H9 (cell line): Measurements from ENCODE around the gene ZNF524. TPM values are rescaled to one million over a fixed set of nuclear protein-coding genes. Genes with fewer than 3 reads are reported as not detected.

ENCODE experiments used
- DNase-seq: peaks from one replicate; pipeline ENCODE4 v3.0.0-alpha.2; 2017
- H2AFZ ChIP-seq: one replicate; pipeline ENCODE4 v1.6.1; 2013; ENCODE audit warnings: mild to moderate bottlenecking, low read length, control low read depth, moderate library complexity
- H2AK5ac ChIP-seq: 2 replicates; pipeline ENCODE4 v1.6.1; 2013; ENCODE audit warnings: low read length, control low read depth, mixed read lengths; ENCODE audit not compliant: insufficient read length
- H2BK120ac ChIP-seq: one replicate; pipeline ENCODE4 v1.6.1; 2013; ENCODE audit warnings: low read depth, mild to moderate bottlenecking, low read length, control low read depth, inconsistent platforms; ENCODE audit not compliant: poor library complexity, severe bottlenecking
- H2BK12ac ChIP-seq: 2 replicates; pipeline ENCODE4 v1.6.1; 2013; ENCODE audit warnings: low read length, control low read depth, mixed read lengths, low read depth; ENCODE audit not compliant: insufficient read length
- H2BK15ac ChIP-seq: 2 replicates; pipeline ENCODE4 v1.6.1; 2013; ENCODE audit warnings: low read depth, low read length, control low read depth
- H2BK20ac ChIP-seq: one replicate; pipeline ENCODE4 v1.6.1; 2013; ENCODE audit warnings: low read depth, mild to moderate bottlenecking, low read length, control low read depth, inconsistent platforms; ENCODE audit not compliant: poor library complexity, severe bottlenecking
- H2BK5ac ChIP-seq: 2 replicates; pipeline ENCODE4 v1.6.1; 2013; ENCODE audit warnings: low read length, control low read depth, mixed read lengths; ENCODE audit not compliant: insufficient read length
- H3K14ac ChIP-seq: 2 replicates; pipeline ENCODE4 v1.6.1; 2013; ENCODE audit warnings: low read length, control low read depth; ENCODE audit not compliant: insufficient read depth
- H3K18ac ChIP-seq: 2 replicates; pipeline ENCODE4 v1.6.1; 2013; ENCODE audit warnings: low read depth, mild to moderate bottlenecking, mixed read lengths, low read length, control low read depth; ENCODE audit not compliant: insufficient read length
- H3K23ac ChIP-seq: 2 replicates; pipeline ENCODE4 v1.6.1; 2013; ENCODE audit warnings: low read length, control low read depth, mixed read lengths, low read depth; ENCODE audit not compliant: insufficient read length
- H3K23me2 ChIP-seq: 2 replicates; pipeline ENCODE4 v1.6.1; 2013; ENCODE audit warnings: low read depth, mild to moderate bottlenecking, mixed read lengths, low read length, control low read depth; ENCODE audit not compliant: insufficient read length, poor library complexity, severe bottlenecking
- H3K27ac ChIP-seq: 2 replicates; pipeline ENCODE4 v1.5.1; 2013; ENCODE audit warnings: low read length, control low read depth, mixed read lengths, low read depth; ENCODE audit not compliant: insufficient read length
- H3K27me3 ChIP-seq: 2 replicates; pipeline ENCODE4 v1.6.1; 2013; ENCODE audit warnings: low read length, control low read depth, inconsistent platforms; ENCODE audit not compliant: insufficient read depth
- H3K4ac ChIP-seq: 2 replicates; pipeline ENCODE4 v1.6.1; 2013; ENCODE audit warnings: low read depth, mild to moderate bottlenecking, control low read depth, inconsistent platforms, low read length, moderate library complexity
- H3K4me1 ChIP-seq: 2 replicates; pipeline ENCODE4 v1.6.1; 2013; ENCODE audit warnings: low read length, control low read depth, inconsistent platforms; ENCODE audit not compliant: insufficient read depth
- H3K4me2 ChIP-seq: 2 replicates; pipeline ENCODE4 v1.6.1; 2013; ENCODE audit warnings: low read length, control low read depth, mixed read lengths; ENCODE audit not compliant: insufficient read length, insufficient read depth
- H3K56ac ChIP-seq: 2 replicates; pipeline ENCODE4 v1.6.1; 2013; ENCODE audit warnings: low read depth, mild to moderate bottlenecking, mixed read lengths, low read length, control low read depth; ENCODE audit not compliant: insufficient read length
- H3K79me1 ChIP-seq: 2 replicates; pipeline ENCODE4 v1.6.1; 2013; ENCODE audit warnings: low read depth, mild to moderate bottlenecking, moderate library complexity, low read length, control low read depth, inconsistent platforms; ENCODE audit not compliant: insufficient read depth, poor library complexity, severe bottlenecking
- H3K79me2 ChIP-seq: 2 replicates; pipeline ENCODE4 v1.6.1; 2013; ENCODE audit warnings: low read length, control low read depth, inconsistent platforms; ENCODE audit not compliant: insufficient read depth
- H3K9ac ChIP-seq: 2 replicates; pipeline ENCODE4 v1.6.1; 2013; ENCODE audit warnings: low read length, control low read depth, mixed read lengths; ENCODE audit not compliant: insufficient read length; ENCODE audit errors: extremely low read depth
- H3K9me3 ChIP-seq: one replicate; pipeline ENCODE4 v1.6.1; 2013; ENCODE audit warnings: low read depth, low read length, inconsistent platforms; ENCODE audit not compliant: control insufficient read depth
- H3T11ph ChIP-seq: one replicate; pipeline ENCODE4 v1.6.1; 2013; ENCODE audit warnings: mild to moderate bottlenecking, low read length, control low read depth, inconsistent platforms
- H4K20me1 ChIP-seq: one replicate; pipeline ENCODE4 v1.6.1; 2013; ENCODE audit not compliant: control insufficient read depth, insufficient read length, insufficient read depth
- H4K5ac ChIP-seq: 2 replicates; pipeline ENCODE4 v1.6.1; 2013; ENCODE audit warnings: low read depth, mild to moderate bottlenecking, mixed read lengths, low read length, control low read depth; ENCODE audit not compliant: insufficient read length
- H4K8ac ChIP-seq: replicated peaks from 2 replicates; pipeline ENCODE4 v1.6.1; 2013; ENCODE audit warnings: low read length, control low read depth, mixed read lengths, low read depth; ENCODE audit not compliant: insufficient read length
- H4K91ac ChIP-seq: 2 replicates; pipeline ENCODE4 v1.6.1; 2013; ENCODE audit warnings: low read depth, mild to moderate bottlenecking, moderate library complexity, mixed read lengths, low read length, control low read depth; ENCODE audit not compliant: insufficient read length
- H3K27ac Mint-ChIP-seq, 3 experiments: 2 replicates in 2 of 3; 3 replicates in 1 of 3; pipeline ENCODE4 v1.8.0; 2020 to 2021; ENCODE audit warnings: mixed read lengths in 3 of 3, mild to moderate bottlenecking in 1 of 3, moderate library complexity in 1 of 3
- H3K27me3 Mint-ChIP-seq: 2 replicates; pipeline ENCODE4 v1.8.0; 2021; ENCODE audit warnings: low read depth, mild to moderate bottlenecking, moderate library complexity, mixed read lengths
- H3K36me3 Mint-ChIP-seq, 3 experiments: 2 replicates in 2 of 3; 3 replicates in 1 of 3; pipeline ENCODE4 v1.8.0; 2020 to 2021; ENCODE audit warnings: low read depth in 3 of 3, mixed read lengths in 3 of 3; ENCODE audit not compliant: insufficient read depth in 1 of 3
- H3K4me1 Mint-ChIP-seq, 2 experiments: 2 replicates each; pipeline ENCODE4 v1.8.0; 2020; ENCODE audit warnings: mixed read lengths in 2 of 2
- H3K4me3 Mint-ChIP-seq, 2 experiments: 2 replicates in 1 of 2; 3 replicates in 1 of 2; pipeline ENCODE4 v1.8.0; 2020 to 2021; ENCODE audit warnings: mild to moderate bottlenecking in 2 of 2, mixed read lengths in 2 of 2, moderate library complexity in 1 of 2
- H3K9me3 Mint-ChIP-seq, 2 experiments: 2 replicates in 1 of 2; 3 replicates in 1 of 2; pipeline ENCODE4 v1.8.0; 2020; ENCODE audit warnings: mild to moderate bottlenecking in 2 of 2, mixed read lengths in 2 of 2, moderate library complexity in 1 of 2
- WGBS: extraction: QIAGEN DNeasy Blood & Tissue Kit; methylation state at CpG from one replicate; pipeline ENCODE4 v1.1.7; 2013; ENCODE audit warnings: missing lambda C conversion rate, low lambda C conversion rate, mixed read lengths; ENCODE audit not compliant: insufficient read length; ENCODE audit errors: extremely low coverage; 5-methylcytosine and 5-hydroxymethylcytosine counted together
- total RNA-seq: library from RNA; stranded (reverse); gene quantifications from 2 replicates; pipeline ENCODE4 v1.2.1, GENCODE V29; 2021
- TF ChIP-seq, protein P1 (sequence below): fragments of 200-600 bp; sonication (generic); conservative IDR thresholded peaks from 3 replicates; pipeline ENCODE4 v1.8.0; 2021; ENCODE audit warnings: antibody characterized with exemption, mild to moderate bottlenecking

ZNF524 gene
- total RNA-seq, 1 experiment from 2014 or later, result 3.0 TPM

DNA sequence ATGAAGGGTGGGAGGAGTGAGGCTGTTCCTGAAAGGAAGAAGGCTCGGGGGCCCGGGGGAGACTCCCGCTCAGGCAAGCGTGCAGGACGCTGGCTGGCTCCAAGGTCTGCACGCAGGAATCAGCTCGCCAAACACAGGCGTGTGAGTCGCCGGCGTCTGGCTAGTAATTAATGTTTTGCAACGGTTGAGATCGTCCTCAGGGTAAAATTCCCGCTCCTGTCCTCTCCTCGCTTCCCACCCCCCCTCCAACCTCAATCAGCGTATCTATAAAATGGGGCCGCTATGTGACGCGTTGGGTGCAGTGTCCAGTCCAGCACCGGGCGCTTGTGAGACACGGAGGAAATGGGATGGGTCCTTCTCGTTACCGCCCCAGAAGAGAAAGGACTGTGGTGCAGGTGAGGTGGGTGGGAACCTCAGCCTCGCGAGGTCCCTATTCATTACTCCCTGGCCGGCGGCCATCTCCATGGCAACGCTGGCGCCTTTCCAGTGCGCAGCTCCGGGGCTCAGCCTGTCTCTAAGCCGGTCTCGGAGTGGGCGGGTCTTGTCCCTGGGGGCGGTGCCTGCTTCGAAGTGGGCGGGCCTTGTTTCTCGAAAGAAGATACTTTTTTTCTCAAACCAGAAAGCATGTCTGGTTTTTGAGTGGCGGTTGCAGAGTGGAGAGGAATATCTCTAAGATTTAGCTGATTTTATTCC is 13.0 kb upstream of the ZNF524 start:
- Mint-ChIP-seq H3K4me3 (peak overlapping the region; percentile 68 to 89), H3K36me3 (peaks cover 0 to 3% (median 0%) of the 10 kb centered on the region in 3 experiments; a peak in 1 of 7 replicates), H3K9me3 (no peaks in the 10 kb centered on the region; a peak in 1 of 5 replicates), H3K4me1 (peaks cover 26 to 44% of the 10 kb centered on the region in 2 experiments), H3K27ac (peak overlapping the region; percentile 87 to 96 (median 90); a peak in 5 of 7 replicates), H3K27me3 (peaks cover 9% of the 10 kb centered on the region)
- H3K9me3 ChIP-seq, result no peaks in the 10 kb centered on the region
- TF ChIP-seq, protein P1, sequence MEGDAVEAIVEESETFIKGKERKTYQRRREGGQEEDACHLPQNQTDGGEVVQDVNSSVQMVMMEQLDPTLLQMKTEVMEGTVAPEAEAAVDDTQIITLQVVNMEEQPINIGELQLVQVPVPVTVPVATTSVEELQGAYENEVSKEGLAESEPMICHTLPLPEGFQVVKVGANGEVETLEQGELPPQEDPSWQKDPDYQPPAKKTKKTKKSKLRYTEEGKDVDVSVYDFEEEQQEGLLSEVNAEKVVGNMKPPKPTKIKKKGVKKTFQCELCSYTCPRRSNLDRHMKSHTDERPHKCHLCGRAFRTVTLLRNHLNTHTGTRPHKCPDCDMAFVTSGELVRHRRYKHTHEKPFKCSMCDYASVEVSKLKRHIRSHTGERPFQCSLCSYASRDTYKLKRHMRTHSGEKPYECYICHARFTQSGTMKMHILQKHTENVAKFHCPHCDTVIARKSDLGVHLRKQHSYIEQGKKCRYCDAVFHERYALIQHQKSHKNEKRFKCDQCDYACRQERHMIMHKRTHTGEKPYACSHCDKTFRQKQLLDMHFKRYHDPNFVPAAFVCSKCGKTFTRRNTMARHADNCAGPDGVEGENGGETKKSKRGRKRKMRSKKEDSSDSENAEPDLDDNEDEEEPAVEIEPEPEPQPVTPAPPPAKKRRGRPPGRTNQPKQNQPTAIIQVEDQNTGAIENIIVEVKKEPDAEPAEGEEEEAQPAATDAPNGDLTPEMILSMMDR, result no peak
- WGBS, result no CpG with 5 or more reads among the region's 40 CpGs
- H3K79me2 ChIP-seq, result no peaks in the 10 kb centered on the region
- no peak overlapping the region for H3K23ac ChIP-seq
- H3K9ac ChIP-seq, result no peak overlapping the region
- peaks cover 2% of the 10 kb centered on the region for H4K20me1 ChIP-seq
- no peak overlapping the region for H3K18ac ChIP-seq
- H4K91ac ChIP-seq, result no peak overlapping the region
- no peak overlapping the region for H2BK15ac ChIP-seq
- no peak overlapping the region for H3K56ac ChIP-seq
- H2AFZ ChIP-seq, result peak overlapping the region; percentile 71
- H3K4me2 ChIP-seq, result peak overlapping the region; percentile 72
- no peaks in the 10 kb centered on the region; the same call in 1 of the 2 replicates for H3K4me1 ChIP-seq
- H3K27ac ChIP-seq, result no peak overlapping the region
- no peaks in the 10 kb centered on the region for H3K27me3 ChIP-seq
- H3K14ac ChIP-seq, result no peak overlapping the region
- H2BK5ac ChIP-seq, result no peak overlapping the region
- H2AK5ac ChIP-seq, result no peak overlapping the region
- H2BK12ac ChIP-seq, result no peak overlapping the region
- H2BK120ac ChIP-seq, result no peak overlapping the region
- H2BK20ac ChIP-seq, result no peak overlapping the region
- H3K4ac ChIP-seq, result no peak overlapping the region
- DNase-seq, result peak; percentile 98
- H3K23me2 ChIP-seq, result peaks cover 7% of the 10 kb centered on the region
- H4K5ac ChIP-seq, result no peak overlapping the region
- no peaks in the 10 kb centered on the region for H3K79me1 ChIP-seq
- H4K8ac ChIP-seq, result no peak overlapping the region
- no peak overlapping the region for H3T11ph ChIP-seq
